GM18511 (cell line): ENCODE results near the gene TOP3B.

Experiments used
- ATAC-seq: cut with Tn5 transposase; IDR thresholded peaks from one replicate; pipeline ENCODE4 v1.9.1; 2021; ENCODE audit warnings: mild to moderate bottlenecking, moderate library complexity; ENCODE audit not compliant: unreplicated experiment

The TOP3B gene, protein sequence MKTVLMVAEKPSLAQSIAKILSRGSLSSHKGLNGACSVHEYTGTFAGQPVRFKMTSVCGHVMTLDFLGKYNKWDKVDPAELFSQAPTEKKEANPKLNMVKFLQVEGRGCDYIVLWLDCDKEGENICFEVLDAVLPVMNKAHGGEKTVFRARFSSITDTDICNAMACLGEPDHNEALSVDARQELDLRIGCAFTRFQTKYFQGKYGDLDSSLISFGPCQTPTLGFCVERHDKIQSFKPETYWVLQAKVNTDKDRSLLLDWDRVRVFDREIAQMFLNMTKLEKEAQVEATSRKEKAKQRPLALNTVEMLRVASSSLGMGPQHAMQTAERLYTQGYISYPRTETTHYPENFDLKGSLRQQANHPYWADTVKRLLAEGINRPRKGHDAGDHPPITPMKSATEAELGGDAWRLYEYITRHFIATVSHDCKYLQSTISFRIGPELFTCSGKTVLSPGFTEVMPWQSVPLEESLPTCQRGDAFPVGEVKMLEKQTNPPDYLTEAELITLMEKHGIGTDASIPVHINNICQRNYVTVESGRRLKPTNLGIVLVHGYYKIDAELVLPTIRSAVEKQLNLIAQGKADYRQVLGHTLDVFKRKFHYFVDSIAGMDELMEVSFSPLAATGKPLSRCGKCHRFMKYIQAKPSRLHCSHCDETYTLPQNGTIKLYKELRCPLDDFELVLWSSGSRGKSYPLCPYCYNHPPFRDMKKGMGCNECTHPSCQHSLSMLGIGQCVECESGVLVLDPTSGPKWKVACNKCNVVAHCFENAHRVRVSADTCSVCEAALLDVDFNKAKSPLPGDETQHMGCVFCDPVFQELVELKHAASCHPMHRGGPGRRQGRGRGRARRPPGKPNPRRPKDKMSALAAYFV

DNA sequence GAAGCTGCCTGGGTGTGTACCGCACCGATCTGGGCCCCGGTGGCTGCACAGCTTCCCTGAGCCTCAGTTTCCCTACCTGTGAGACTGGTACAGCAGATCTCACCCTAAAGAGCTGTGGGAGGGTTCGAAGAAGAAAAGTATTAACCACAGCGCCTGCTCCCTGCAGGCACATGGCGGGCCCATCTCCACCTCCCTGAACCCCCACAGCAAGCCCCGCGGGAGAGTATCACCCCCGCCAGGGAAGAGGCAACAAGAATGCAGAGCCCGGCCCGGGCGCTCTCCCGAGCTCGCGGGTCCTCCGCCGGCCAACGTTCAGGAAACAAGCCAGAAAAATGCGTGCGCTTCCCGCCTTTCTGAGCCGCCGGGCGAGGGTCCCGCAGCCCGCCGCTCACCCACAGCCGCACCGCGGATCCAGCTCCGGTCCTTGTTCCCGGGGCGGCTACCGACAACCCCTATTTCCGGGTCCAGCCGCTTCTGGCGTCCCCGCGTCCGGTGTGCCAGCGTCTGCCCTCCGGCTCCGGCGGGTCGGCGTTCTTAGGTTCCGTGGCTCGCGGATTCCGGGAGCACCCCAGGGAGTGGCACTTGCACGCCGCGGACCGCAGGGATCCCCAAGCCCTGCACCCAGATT, at the start of gene TOP3B:
Gene TOP3B (minus strand): TSS at position 450 of the 628 bp plus-strand sequence. CDS start 7,078 bp downstream, outside the sequence.
- no peak for ATAC-seq

DNA sequence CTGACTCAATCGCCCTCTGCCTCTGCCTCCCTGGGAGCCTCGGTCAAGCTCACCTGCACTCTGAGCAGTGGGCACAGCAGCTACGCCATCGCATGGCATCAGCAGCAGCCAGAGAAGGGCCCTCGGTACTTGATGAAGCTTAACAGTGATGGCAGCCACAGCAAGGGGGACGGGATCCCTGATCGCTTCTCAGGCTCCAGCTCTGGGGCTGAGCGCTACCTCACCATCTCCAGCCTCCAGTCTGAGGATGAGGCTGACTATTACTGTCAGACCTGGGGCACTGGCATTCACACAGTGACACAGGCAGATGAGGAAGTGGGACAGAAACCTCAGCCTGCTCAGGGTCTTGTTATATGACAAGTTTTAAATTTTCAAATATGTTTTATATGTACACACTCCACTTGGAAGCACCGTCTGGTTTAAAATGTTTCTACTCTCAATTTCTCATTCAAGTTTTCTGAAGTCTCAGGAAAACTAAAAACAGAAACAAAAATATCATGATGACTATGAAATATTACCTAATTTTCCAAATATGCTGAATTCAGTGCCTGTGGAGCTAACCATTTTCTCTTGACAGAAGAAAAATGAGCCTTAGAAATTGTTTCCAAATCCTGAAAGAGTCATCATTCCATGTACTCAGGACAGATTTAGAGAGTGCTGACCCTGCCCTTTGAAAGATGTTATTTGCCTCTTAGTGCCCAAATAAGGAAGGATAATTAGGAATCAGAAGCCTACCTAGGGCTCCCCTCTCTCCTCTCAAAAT, 48.8 kb upstream of the TOP3B start:
- ATAC-seq: peak; percentile 51

DNA sequence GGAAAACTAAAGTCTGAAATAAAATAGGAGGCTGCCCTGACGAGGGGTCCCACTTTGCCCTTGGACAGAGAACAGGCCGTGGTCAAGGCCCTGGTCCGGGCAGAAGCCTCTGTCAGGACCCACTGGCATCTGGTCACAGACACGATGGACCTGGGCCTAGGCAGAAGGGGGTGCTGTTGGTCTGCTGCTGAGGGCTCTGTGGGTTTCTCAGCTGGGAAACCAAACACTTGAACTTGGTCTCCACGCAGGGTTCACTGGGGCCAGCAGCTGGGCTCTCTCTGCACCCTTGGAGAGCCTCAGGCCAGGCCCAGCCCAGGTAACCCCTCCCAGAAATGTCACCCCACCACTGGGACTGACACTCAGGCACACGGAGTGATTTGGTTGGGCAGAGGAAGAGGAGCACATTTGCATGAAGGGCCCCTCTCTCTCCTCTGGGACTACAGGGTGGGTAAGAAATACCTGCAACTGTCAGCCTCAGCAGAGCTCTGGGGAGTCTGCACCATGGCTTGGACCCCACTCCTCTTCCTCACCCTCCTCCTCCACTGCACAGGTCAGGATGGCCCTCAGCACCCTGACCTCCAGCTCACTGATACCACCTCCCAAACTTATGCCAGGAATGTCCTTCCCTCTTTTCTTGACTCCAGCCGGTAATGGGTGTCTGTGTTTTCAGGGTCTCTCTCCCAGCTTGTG, 48.1 kb upstream of the TOP3B start:
- ATAC-seq: peak; percentile 66

DNA sequence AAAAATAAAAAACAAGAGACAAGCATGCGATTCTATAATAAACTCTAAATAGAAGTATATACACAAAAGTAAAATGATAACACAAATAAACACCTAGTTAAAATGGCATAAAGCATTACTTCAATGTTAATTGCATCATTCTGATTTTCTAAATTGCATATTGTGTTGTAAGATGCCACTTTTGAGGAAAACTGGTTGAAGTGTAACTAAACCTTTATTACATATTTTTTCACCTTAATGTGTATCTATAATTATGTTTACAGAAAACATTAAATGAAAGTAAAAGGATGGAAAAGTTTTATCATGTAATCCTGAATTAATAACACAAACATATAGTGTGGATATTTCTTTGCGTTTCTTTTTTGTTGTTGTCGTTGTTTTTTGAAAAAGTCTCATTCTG, 45.4 kb upstream of the TOP3B start:
- no peak for ATAC-seq

DNA sequence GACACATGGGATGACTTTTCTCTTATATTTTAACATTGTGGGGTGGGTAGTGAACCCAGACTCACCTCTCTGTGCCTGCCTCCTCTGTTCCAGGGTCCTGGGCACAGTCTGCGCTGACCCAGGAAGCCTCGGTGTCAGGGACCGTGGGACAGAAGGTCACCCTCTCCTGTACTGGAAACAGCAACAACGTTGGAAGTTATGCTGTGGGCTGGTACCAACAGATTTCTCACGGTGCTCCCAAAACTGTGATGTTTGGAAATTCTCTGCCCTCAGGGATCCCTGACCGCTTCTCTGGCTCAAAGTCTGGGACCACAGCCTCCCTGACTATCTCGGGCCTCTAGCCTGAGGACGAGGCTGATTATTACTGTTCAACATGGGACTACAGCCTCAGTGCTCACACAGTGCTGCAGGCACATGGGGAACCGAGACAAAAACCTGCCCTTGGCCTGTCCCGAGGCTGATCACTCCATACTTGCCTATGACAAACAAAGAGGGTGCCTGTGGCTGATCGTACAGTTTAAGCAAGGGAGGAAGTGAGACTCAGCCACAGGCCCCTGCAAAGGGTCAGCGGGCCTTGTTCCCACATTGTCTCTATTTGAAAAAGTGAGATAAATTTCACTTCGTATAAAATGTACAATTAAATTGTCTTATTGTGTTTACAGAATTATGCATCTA, 43.7 kb upstream of the TOP3B start:
- peak; percentile 58 for ATAC-seq

DNA sequence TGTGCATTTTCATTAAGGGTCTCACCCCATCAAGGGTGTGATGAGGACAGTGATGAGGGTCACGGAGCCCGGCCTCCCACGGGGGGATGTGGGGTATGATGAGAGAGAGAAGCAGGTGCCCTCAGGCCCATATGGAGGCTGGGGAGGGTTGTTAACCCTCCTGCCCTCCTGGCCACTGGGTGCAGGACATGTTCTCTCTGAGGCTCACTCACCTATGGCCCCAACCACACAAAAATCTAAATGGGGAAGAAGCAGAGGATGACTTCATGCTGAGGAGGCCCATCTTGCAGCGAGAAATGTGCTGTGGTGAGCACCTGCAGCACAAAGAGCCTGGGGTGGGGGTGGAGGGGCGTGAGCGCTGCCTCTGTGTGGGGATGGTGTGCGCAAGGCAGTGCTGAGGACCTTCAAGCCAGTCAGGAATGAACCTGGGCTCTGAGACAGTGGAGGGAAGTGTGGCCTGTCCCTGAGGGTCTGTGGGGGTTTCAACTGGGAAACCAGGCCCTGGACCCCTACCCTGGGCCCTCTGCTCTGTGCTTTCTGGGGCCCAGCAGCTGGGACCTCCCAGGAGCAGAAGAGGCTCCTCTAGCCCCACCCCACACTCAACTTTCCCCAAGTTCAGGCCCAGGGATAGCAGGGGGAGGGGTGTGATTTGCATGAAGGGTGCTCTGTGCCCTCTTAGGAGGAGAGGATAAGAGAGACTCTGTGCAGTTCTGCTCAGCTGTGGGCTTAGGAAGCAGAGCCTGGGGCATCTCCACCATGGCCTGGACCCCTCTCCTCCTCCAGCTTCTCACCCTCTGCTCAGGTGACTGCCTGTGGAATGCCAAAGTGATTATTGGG, 43.0 kb upstream of the TOP3B start:
- no peak for ATAC-seq

DNA sequence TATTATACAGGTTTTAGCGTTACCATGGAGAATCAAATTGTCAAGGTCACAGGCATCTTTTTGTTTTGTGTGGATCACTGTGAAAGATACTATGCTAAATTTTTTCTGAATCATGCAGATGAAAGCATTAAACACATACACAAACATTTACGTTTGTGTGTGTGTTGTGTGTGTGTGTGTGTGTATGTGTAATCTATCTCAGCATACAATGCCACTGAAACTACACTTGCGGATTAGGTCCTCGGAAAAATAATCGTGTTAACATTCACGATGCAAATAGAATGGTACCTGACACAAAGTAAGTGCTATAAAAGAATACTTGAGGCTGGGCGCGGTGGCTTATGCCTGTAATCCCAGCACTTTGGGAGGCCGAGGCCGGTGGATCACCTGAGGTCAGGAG, 41.9 kb upstream of the TOP3B start:
- ATAC-seq: no peak

DNA sequence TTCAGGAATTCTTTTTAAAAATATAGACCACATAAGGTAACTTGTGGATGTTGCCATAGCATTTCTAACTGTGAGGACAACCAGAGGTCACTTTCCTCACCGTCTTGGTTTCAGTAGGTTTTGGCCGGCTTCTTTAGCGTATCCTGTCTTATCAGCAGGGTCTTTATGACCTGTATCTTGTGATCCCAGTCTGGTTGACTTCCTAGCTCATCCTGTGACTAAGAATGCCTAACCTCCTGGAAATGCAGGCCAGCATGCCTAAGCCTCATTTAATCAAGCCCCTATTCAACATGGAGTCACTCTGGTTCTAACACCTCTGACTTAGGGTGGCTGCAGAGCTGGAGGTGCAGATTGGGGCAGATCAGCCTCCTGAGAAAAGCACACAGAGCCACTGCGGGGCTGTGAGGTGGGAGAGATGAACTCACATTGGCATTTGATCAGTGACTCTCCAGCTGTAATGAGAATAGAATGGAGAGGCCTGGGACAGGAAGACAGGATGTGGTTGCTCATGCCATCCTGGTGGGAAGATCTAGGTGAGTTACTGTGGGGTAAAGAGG, 41.1 kb upstream of the TOP3B start:
- ATAC-seq: no peak

DNA sequence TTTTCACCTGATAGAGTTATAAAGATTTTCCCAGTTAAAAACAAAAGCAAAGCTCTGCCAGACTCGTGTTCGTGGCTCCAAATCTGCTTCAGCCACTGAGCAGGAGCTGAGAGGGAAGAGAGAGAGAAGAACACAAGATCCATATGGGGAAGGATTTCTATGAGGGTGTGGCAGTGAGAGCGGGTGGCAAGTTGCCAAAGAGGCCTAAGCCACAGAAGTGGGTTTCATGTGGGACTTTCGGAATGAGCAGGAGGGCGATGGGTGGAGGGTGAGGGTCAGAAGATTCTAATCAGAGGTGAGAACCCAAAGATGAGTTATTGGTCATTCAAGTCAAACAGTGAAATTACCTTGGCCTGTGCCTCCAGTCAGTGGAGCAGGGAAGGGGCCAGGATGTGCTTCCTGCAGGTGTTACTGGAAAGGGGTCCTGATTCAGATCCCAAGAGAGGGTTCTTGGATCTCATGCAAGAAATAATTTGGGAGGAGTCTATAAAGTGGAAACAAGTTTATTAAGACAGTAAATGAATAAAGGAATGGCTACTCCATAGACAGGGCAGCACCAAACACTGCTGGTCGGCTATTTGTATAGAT, 40.5 kb upstream of the TOP3B start:
- no peak for ATAC-seq

DNA sequence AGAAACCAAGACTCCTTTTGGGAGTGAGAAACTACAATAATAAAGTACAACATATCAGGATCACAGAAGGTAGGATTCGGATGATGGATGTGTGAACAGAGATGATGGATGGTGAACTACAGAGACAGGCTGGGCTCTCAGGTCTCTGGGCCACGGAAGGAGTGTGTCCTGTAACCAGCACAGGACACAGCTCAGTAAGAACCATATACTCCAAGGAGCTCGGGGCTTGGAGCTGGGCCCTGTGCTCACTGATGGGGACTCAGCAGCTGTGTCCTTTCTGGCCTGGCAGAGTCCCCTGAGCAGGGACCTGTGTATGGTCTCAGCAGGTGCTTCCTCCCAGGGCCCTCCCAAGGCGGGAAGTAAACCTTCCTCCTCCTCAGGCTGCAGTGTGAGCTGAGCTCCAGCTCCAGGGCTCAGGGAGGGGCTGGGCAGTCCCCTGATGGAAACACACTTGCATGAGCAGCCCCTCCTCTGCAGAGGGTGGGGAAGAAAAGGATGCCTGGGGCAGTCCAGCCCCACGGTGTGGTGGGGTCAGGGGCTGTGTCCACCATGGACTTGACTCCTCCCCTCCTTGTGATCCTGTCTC, 39.8 kb upstream of the TOP3B start:
- ATAC-seq: no peak

DNA sequence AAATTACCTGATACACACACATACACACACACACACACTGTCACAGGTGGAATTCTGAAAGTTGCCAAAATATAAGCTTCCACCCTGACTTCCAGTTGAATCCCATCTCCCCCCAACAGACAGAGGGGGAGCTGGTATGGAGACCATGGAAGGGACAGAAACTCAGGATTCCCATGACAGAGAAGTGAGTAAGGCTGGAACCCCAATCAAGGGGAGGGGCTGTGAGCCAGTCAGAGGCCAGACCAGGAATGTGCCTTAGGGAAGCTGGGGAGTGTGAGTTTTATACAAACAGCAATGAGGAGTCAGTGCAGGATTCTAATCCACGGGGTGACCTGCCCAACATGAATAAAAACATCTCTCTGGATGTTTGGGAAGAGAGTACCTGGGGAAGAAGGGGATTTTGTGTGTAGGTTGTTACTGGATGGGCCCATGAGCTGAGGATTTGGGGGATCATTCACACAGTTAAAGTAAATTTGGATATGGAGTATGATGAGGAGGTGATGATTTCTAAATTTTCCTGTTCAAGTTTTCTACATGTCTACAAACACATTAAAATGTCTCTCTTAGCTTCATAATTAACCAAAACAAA, 38.7 kb upstream of the TOP3B start:
- no peak for ATAC-seq

DNA sequence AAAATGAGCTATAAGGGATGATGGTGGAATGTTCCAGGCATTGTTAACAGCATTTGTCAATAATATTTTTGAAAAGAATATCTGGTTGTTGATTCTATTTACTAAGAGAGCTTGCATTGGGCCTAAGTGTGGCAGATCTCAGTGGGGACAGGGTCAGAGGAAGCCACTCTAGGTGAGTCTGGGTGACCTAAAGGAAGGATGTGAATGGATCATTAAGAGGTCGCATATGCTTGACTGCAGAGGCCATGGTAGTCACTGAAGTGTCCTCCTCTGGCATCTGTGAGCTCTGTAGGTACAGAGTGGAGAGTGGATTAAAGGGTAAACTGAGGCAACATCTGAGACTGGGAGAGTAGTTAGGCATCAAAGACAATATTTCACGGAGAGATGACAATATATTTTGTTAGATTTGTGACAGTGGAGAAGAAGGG, 37.9 kb upstream of the TOP3B start:
- no peak for ATAC-seq

DNA sequence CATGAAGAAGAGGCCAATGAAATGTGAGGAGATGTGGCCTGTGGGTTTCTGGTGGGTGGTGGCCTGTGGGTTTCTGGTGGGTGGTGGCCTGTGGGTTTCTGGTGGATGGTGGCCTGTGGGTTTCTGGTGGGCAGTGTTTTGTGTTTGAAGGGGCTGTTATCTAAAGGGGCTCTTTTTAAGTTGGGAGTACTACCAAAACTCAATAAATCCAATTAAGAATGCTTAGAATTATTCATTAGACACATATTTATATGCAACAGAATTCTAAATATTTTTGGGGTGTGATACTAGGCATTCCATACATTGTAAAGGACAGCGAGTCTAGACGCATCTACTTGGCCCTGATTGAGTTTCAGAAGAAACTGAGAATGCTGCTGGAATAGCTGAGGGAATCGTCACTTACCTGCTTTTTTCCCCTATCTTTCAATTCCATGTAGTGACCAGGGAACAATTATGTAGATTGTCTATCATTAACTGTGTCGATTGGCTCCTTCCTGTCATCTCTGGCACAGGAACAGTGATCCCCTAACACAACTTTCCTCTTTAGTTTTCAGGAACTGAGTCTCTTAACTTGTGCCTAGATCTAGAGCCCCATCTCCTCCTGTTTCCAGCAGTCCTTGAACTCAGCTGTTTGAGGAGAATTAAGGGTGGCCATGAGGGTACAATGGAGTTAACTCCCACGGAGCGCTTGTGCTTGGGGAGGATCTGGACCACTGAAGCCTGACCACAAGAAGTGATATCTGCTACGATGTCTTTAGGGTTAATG, 37.3 kb upstream of the TOP3B start:
- ATAC-seq: no peak

DNA sequence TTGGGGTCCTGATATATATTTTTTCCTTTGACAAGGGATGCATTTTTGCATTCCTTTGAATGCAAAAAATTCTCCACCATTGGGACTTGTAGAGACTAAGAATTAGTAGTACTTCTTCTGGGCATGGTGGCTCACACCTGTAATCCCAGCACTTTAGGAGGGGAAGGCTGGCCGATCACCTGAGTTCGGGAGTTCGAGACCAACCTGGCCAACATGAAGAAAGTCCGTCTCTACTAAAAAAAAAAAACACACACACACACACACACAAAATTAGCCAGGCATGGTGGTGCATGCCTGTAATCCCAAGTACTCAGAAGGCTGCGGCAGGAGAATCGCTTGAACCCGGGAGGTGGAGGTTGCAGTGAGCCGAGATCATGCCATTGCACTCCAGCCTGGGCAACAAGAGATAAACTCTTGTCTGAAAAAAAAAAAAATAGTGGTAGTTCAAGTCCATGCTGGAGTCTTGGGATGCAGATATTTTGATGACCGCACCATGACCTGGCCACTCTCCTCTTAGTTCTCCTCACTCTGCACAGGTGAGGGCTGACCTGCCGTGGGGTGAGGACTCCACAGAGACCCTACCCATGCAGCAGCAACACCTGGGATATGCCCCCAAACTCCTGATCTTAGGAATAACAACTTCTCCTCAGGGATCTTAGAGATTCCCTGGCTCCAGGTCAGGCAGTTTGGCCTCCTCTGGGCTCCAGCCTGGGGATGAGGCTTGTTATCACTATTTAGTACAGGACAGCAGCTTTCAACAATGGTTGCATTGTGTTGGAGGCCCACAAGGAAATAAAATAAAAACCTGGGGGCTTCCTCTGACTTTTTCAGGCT, 36.5 kb upstream of the TOP3B start:
- no peak for ATAC-seq

DNA sequence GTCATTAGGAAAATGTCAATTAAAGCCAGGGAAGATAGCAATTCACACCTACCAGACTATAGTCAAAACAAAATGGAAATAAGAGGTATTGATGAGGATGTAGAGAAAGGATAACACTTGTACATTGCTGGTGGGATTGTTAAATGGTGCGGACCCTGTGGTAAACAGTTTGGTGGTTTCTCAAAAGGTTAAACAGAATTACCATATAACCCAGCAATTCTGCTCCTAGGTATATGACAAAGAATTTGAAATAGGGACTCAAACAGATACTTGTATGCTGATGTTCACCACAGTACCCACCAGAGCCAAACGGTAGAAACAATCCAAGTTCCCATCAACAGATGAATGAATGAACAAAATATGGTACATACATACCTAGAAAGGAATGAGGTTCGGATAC, 33.0 kb upstream of the TOP3B start:
- ATAC-seq: no peak

DNA sequence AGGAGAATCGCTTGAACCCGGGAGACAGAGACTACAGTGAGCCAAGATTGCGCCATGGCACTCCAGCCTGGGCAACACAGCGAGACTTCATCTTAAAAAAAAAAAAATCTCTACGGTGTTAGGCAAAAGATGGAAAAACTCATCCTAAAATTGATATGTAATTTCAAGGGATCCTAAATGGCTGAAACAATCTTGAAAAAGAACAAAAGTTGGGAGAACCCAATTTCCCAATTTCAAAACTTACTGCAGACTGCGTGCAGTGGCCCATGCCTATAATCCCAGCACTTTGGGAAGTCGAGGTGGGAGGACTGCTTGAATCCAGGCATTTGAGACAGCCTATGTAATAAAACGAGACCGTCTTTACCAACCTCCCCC, 31.7 kb upstream of the TOP3B start:
- no peak for ATAC-seq
